DMS53 treated with DMSO at 0.1 percent for 48 hours (cell line): ENCODE data around the gene MN1.

ENCODE experiments used
- DNase-seq: peaks from one replicate; lab custom pipeline; 2025; ENCODE audit not compliant: unreplicated experiment; lab: John Stamatoyannopoulos, UW

MN1 gene

DNA sequence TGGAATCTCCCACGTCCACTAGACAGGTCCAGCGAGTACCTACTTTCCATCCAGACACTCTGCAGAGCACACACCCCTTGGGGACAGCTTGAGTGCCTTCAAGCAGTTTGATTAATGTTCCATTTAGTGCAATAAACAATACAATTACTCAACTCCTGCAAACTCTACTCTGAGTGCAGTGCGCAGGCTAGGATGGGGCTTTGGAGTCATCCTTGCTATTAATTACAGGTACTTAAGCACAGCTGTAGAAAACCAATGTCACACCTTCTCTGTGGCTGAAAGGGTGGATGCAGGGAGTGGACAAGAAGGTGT lies 82.6 kb downstream of the MN1 start:
- DNase-seq = no peak

DNA sequence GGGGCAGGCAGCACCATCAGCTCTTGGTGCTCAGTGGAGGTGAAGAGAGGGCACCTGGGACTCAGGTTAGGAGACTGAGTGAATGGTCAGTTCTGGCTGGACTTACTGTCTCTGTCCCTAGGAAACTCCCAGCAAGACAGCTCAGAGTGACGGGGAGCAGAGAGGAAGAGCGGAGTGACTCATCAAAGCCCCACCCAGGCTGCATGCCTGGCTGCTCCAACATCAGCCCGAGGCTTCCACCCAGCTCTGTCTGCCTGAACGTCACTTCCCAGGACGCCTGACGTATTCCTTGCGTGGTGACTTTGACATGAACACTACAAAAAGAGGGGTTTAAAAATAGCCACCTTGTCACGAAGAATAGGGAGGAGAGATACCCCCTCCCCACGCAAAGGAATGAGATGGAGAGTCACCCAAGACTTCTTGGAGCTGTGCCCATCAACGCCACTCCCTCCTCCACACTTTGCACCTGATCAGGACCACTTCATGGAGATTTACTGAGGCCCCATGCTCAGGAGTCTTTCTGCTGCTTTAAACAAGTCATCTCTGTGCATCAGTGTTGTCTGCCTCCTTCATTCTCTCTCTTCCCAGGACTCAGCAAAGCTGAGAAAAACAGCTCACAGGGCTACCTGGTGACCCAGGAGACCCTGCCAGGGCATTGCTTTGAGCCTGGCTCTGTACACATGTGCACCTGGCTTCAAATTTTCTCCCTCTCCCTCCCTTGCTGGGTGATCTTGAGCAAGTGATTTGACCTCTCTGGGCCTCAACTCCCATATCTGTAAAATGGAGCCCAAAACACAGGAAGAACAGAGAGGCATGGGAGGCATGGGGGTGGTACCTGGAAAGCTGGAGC lies 83.1 kb downstream of the MN1 start:
- DNase-seq = no peak

DNA sequence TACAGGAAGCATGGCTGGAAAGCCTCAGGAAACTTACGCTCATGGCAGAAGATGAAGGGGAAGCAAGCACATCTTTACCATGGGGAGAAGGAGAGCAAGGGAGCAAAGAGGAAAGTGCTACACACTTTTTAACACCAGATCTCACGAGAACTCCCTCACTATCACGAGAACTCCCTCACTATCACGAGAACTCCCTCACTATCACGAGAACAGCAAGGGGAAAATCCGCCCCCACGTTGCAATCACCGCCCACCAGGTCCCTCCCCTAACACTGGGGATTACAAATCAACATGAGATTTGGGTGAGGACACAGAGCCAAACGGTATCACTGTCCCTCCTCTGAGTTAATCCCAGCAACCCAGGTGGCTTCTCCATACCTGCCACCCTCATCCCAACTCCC lies 84.5 kb downstream of the MN1 start:
- no peak for DNase-seq

- DNase-seq = no peak
Observed at GRCh38 chr22:27716074-27716473, 85.5 kb downstream of the MN1 start.

DNA sequence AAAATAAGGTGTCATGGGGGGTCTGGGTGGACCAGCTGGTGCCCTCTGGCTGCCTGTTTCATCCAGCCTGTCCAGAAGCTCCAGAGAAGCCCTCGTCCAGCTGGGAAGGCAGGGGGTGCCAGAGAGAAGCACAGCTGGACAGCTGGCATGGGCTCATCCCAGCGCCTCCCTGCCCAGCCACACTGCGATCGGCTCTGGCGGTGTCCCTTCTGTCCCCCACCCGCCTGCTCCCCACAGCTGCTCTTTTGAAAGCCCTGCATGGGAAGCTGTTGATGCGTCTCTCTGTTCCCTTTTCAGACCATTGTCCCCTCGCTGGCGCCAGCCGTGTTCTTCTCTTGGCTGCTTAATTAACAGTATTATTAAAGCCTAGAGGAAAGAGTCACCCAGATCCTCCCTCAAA lies 86.5 kb downstream of the MN1 start:
- DNase-seq = no peak

GRCh38 chr22:27714068-27714467 lies 87.5 kb downstream of the MN1 start:
- no peak for DNase-seq

DNA sequence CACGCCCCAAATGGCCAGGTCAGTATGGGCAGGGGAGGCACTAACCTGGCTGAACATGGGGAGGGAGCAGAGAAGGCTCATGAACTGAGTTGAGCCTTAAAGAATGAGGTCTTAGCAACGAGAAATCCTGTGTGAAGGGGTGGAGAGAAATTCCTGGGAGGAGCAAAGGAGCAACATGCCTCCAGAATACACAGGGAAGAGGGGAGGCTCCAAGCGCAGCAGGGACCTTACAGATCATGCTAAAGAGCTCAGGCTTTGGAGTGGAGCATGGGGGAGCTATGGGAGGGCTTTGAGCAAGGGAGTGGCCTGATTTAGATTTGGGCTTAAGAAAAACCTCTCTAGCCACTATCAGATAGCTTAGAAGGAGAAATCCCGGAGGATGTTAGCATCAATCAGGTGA lies 88.1 kb downstream of the MN1 start:
- DNase-seq = no peak

DNA sequence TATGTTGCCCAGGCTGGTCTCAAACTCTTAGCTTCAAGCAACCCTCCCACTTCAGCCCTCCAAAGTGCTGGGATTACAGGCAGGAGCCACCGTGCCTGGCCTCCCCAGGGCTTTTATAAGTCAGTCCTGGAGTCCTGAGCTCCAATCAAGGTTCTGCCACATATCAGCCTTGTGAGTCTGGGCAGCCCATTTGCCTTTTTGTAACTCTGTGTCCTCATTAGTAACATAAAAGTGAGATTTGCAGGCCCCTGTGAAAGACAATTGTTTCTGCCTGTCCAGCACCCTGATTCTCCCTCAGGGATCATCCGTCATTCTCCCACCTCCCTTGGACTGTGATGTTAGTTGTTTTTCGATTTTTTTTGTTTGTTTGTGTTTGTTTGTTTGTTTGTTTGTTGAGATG lies 89.8 kb downstream of the MN1 start:
- DNase-seq = no peak

GRCh38 chr22:27711012-27711411 lies 90.5 kb downstream of the MN1 start:
- no peak for DNase-seq

GRCh38 chr22:27709919-27710675 lies 91.5 kb downstream of the MN1 start:
- DNase-seq = no peak

DNA sequence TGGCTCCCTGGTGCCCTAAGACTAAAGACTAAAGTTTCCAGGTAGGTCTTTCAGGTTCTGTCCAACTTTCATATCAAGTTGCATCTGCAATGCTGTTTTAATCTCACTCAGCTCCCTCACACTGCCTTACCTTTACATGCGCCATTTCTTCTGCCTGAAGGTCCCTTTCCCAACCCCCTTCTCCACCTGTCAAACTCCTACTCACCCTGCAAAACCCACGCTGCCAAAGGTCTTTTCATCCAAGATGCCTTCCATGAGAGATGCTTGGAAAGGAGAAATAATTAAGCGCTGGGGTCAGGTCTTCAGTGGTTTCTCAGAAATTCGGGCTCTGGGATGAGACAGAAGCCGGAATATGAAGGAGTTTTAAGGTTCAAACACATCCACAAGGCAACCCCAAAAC lies 95.1 kb downstream of the MN1 start:
- DNase-seq = no peak

DNA sequence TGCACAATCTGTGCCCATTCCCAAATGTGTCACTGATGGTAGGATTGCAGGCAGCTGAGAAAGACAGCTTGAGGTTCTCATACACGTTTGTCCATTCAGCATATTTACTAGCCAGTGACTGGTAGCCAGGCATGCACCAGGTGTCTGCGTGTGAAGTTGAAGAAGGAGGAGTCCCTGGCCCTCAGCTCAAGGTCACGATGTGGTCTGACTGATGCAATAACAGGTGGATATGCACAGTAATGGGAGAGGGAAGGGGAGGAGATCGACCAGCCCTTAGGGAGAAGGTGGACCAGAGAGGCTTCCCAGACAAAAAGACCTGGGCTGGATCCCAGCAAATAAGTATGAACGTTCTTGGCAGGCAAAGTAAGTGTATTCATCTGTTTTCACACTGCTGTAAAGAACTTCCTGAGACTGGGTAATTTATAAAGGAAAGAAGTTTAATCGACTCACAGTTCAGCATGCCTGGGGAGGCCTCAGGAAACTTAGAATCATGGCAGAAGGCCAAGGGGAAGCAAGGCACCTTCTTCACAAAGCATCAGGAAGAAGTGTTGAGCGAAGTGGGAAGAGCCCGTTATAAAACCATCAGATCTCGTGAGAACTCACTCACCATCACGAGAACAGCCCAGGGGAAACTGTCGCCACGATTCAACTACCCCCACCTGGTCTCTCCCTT lies 96.0 kb downstream of the MN1 start:
- DNase-seq = no peak

DNA sequence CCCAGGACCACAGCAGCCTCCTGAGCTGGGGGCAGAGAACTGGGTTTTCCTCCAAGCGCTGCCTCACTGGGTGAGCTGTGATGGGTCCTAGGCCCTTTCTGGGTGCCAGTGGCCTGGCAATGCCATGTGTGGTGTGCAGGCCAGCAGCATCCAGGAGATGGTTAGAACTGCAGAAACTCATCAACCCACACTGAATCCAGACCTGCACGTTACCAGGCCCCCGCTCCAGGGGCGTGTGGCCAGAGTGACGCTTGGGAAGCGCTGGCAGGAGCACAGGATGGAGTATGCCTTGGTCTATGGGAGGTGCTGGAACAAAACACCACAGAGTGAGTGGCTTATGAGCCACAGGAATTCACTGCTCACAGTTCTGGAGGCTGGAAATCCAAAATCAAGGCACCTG lies 97.0 kb downstream of the MN1 start:
- DNase-seq = no peak

GRCh38 chr22:27699383-27700019 lies 102.1 kb downstream of the MN1 start:
- DNase-seq = no peak

DNA sequence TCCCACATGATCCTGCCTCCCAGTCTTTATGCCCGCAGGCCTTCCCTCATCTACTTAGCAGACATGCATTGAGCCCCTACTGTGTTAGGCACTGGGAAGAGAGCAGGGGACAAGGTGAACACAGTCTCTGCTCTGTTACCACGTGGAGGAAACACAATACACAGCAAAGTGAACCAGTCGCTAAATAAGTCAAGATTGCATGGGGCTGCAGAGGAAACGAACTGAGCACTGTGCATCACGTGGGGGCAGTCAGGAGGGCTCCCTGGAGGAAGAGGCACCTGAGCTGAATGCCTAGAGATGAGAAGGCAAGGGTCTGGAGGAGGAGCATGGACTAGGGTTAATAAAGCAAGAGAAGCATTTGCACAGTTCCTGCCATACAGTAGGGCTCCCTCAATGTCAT lies 102.7 kb downstream of the MN1 start:
- DNase-seq = no peak
